ENCODE results near the gene KYNU.
"Not testable (repeated sequence)": the region's sequence is repeated elsewhere in the genome, so short reads cannot be mapped to it uniquely, and the experiment has no call there.

Gene KYNU

GRCh38 chr2:143089520-143089919, 212.1 kb downstream of the KYNU start:
- not testable (repeated sequence) for DNase-seq (ENCODE audit: low spot score)
